NCI-H1694 (cell line): ENCODE measurements around the gene ARRB1.
A peak's percentile ranks its signal among the peaks of the same experiment; 100 is the strongest.
"Not testable (repeated sequence)": the region's sequence is repeated elsewhere in the genome, so short reads cannot be mapped to it uniquely, and the experiment has no call there.

ENCODE experiments used
- DNase-seq: peaks from one replicate; lab custom pipeline; 2025; lab: John Stamatoyannopoulos, UW

Gene ARRB1

DNA sequence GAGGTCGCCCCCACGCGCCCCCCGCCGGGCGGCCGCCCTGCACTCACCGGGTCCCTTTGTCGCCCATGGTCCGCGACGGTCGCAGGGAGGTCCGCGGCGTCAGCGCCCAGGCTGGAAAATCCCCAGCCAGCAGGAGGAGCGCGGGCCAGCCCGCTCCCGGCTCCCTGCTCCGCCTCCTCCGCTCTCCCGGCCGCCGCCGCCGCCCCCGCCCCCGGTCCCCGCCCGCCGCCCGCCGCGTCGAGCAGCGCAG is at the start of gene ARRB1:
Gene ARRB1 (minus strand): TSS at position 121 of the 250 bp plus-strand sequence. CDS start 54 bp downstream, at position 67.
- no peak for DNase-seq

DNA sequence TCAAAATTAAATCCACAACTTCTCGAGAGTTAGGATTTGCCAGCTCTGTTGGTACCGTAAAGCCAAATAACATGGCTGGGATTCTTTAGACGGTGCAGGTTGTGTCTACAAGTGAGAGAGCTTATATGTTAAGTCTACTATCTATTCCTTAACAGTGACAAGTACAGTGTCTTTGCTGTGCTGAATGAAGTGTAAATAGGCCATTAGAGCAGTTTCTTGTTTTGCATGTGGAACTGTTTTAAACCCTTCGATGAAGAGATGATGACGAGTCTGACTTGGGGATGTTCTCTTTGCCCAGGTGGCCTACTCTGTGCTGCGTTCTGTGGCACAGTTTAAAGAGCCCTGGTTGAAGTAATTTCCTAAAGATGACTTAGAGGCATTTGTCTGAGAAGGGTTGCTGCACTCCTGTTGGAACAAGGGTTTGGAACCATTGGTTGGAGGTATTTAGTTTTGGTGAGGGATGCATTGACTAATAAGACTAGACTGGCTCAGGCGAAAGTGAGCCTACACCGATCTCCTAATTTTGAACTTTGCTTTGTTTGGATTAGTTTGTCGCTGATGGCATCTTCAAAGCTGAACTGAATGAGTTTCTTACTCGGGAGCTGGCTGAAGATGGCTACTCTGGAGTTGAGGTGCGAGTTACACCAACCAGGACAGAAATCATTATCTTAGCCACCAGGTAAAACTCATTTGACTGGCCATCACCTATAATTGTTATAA is 48.8 kb upstream of the ARRB1 start:
- no peak for DNase-seq

DNA sequence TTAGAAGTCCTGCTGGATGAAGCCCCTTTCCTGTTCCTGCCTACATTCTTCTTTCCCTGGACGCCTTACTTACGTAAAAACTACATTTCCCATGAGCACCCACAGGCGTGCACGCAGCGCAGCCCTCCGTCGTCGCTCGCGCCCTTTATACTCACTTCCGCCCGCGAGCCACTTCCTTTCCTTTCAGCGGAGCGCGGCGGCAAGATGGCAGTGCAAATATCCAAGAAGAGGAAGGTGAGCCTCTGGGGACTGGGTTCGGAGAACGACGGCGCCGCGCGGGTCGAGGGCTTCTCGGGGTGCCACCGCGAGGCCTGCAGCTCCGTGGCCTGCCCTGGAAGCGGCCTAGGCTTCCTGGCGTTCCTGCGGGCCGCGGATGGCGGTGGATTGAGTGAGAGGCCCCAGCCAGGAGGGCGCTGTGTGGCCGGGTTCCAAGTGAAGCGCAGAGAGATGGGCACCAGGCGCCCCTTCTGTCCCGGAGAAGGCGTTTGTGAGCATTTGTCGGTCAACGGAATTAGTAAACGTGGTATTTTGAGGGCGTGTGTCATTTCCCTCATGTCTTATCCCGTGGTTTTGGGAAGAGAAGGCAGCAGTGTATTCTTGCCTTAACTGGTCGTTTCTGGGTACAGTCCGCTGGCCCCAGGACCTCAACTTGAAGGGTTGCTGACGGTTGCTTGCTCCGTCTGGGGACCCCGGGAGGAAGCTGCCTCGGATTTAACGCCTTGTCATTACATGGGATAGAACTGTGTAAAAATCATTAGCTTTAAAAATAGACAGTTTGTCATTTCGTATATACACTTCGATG is 48.1 kb upstream of the ARRB1 start, which contains the start of gene RPS3:
Gene RPS3 (plus strand): TSS at position 175 of the 802 bp plus-strand sequence. CDS start 30 bp downstream, at position 205.
- peak; percentile 79 for DNase-seq

DNA sequence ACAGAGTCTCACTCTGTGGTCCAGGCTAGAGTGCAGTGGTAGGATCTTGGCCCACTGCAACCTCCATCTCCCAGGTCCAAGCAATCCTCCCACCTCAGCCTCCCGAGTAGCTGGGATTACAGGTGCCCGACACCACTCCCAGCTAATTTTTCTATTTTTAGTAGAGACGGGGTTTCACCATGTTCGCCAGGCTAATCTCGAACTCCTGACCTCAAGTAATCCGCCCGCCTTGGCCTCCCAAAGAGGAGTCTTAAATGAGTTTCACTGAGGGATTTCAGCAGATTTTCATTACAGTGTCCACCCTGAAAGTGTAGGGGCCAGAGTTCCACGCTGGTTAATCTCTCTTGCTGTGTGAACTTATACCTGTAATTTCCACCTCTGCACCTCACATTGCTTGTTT is 47.4 kb upstream of the ARRB1 start:
- no peak for DNase-seq

DNA sequence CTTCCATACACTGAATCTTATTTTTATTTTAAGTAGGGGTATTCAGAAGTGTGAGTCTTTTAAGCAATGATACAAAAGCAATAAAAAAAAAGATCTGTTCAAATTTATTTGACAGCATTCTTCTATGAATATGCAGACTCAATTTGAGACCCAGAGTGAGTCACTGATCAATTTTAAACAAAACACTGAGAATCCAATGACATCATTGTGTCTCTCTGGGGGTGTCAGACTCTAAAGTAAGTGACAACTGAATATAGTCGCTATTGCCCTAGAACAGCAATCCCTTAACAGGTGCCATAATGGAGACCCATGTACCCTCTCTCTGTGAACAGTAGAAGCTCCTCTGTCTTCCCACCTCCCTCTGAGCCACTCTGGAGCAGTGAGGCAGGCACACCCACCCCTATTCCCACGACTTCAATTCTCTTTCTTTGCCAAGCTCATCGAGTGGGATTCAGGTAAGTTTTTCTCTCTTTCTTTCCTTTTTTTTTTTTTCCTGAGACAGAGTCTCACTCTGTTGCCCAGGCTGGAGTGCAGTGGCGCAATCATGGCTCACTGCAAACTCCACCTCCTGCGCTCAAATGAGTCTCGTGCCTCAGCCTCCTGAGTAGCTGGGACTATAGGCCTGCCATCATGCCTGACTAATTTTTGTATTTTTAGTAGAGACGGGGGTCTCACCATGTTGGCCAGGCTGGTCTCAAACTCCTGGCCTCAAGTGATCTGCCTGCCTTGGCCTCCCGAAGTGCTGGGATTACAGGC is 42.8 kb upstream of the ARRB1 start:
- no peak for DNase-seq

DNA sequence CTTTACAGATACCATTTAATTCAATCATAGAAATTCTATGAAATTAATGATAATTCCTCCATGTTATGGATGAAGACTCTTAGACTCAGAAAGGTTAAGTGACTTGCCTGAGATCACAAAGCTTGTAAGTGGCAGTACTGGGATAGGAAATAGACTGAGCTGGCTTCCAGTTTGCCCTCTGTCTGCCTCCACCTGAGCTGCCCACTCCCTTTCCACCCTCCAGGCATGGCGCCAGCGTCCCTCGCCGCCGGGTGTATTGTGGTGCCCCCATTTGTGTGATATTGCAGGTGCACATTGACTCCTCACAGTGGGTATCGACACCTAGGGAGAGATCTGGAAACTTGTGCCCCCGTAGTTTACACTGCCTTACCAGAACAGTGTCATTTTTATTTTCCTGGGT is 38.5 kb upstream of the ARRB1 start:
- DNase-seq, result no peak

DNA sequence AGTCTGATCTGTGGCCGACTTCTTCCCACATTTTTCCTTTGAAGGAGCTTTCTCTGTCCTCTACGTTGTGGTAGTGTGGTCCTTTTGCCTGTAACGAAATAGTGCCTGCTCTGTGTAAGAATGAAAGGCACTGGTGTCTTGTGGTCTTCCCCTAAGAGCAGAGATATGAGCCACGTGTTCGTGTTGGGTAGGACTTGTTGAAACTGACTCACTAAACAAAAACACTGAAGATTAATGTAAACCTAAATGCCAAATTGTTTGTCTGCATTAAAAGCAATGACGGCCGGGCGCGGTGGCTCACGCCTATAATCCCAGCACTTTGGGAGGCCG is 37.8 kb upstream of the ARRB1 start:
- no peak for DNase-seq

DNA sequence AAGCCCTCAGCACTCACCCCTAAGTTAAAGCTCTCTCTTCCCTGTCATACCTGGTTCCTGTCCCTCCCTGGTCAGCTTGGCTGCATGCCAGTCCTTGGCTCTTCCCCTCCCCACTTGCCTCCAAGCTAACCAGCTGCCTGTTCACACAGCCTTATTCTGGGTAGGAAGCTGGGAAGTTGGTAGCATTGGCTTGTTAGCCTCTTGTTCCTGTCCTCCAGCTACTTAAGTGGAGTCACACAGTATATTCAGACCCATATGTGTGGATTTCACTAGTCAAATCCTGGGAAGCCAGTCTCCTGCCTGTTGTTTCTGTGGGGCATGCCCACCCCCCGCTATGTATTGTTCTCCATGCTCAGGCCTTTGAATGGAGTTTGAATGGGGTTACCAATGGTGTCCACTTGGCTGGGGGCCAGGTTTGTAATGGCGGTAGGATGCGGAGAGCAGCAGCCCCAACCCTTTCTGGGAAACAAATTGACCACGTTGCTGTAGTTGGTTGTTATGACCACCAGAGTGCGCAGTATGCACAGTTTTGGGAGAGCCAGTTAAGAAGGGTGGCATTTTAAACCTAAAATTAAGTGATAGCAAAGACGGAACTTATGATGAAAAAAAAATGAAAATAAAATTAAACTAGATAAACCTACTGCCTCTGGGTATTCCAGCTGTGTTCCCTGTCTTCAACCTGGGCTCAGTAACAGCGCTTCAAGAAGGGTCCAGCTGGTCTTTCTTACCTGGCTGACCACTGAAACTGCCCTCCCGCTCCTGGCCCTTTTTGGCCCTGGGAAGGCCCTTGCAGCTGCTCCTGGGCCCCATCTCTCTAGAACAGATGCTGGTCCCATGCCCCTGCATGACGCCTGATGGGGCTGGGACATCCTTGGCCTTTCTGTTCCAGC is 37.2 kb upstream of the ARRB1 start:
- peak; percentile 70 for DNase-seq

DNA sequence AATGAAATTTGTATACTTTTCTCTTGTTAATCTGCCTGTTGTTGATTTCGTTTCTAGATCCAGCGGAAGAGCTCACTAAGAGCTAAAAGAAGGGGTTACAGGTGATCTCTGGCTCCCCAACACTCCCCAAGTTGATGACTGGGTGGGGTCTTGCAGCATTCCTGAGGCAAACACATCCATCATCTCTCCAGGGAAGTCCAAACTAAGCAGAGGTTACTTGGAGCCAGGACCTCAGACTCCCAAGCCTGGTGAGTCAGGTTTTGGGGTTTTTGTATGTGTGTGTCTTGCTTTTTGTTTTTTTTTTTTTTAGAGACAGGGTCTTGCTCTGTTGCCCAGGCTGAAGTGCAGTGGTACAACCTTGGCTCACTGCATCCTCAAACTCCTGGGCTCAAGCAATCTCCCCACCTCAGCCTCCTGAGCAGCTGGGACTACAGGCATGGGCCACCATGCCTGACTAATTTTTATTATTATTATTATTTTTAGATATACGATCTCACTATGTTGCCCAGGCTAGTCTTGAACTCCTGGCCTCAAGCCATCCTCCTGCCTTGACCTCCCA is 36.4 kb upstream of the ARRB1 start:
- no peak for DNase-seq

DNA sequence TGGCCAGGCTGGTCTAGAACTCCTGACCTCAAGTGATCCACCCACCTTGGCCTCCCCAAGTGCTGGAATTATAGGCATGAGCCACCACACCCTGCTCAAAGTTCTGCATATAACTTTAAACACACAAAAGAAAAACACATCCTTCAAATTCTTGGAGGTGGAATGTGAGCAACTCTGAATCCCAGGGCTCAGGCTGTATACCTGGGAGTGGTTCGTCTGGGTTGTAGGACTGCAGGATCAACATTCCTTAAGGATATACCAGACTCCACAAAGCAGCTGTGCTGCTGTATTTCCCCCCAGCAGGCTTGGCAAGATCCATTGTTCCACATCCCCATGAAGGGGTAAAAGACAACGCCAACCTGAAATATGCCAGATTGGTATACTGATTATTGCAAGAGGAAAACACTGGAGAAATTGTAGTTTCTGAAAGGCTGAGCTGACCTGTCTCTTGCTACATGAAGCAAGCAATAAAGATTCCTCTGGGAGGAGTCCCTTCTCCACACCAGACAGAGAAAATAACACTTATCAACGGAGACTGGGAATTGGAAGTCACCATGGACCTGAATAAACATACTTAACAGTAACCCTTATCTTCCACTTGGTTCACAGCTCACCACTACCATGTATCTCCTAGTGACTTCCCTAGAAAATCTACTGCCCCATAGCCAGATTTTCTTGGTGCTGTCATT is 35.6 kb upstream of the ARRB1 start:
- no peak for DNase-seq

DNA sequence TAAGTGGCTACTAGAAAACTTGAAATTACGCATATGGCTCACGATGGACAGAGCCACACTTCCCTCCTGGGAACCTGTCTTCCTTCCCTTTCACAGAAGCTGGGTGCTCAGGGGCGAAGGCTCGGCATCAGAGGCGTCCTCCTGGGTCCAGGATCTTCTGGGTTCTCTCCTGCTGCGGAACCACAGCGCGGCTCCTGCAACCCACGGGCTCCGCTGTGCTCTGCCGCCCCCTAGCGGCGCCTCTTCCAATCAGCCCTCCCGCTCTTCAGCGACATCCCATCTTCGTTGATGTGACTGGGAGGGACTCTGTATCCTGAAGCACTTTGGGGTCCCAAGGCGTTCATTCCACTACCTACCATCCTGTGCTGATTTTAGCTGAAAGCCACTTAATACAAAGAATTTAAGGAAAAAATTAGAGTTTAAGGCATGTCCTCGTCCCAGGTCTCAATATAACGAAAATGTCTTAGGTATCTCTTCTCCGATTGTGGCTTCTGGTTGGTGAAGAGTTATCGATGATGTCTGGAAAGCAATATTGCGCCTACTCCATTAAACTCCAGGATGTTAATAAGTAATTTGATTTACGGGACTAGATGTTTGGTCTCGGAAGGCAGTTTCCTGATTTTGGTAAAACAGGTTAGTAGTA is 33.1 kb upstream of the ARRB1 start:
- peak; percentile 53 for DNase-seq

DNA sequence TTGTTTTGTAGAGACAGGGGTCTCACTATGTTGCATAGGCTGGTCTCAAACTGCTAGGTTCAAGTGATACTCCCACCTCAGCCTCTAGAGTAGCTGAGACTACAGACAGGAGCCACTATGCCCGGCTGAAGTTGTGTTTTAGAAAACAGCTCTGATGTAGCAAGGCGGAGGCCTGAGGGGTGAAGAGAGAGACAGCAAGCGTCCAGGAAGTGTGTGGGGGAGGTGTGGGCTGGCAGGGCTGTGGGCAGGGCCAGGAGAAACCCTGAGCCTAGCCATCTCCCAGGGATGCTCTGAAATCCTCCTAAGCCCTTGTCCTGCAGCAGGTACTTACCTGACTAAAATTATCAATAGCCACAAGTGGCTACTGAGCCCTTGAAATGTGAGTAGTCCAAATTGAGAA is 31.8 kb upstream of the ARRB1 start:
- DNase-seq, result no peak

DNA sequence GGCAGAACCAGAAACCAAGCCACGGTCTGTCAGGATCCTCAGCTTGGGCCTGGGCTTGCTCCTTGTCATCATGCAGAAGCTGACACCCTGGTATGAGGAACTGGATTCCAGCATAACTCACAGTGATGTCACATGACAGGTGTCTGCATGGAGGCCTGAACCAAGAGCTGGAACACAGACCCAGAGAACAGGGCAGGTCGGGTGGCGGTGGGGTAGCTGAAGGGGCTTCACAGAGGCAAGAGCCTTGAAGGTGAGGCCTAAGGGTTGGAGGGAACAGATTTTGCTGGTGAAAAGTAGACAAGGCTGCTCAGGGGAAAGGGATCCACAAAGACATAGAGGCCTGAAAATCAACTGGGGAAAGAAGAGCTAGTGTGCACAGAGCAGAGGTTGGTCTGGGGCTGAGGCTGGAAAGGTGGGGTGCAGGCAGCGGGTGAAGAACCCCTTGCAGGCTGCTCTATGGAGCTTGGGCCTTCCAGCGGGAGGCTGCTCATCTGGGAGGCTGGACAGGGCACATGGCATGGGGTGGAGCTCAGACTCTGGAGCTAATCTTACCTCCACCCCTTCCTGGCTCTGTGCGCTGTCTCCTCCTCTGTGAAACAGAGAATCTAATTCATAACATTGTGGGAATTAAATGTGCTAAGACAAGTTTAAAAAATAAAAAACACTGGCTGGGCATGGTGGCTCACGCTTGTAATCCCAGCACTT is 29.4 kb upstream of the ARRB1 start:
- DNase-seq, result no peak

DNA sequence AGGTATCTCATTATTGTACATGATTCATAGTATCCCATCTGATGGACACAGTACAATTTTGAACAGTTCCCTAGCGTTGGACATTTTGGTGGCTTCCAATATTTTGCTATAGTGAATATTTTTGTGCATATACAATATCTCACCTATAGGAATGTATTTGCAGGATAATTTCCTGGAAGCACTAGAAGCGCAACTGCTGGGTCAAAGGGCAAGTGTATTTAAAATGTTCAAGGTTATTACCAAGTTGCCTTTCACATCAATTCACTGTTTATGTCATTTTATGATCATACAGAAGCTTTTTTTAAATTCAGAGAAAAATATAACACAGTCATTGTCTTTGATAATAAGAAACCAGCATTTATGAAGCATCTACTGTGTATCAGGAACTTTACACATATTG is 28.8 kb upstream of the ARRB1 start:
- DNase-seq, result no peak

DNA sequence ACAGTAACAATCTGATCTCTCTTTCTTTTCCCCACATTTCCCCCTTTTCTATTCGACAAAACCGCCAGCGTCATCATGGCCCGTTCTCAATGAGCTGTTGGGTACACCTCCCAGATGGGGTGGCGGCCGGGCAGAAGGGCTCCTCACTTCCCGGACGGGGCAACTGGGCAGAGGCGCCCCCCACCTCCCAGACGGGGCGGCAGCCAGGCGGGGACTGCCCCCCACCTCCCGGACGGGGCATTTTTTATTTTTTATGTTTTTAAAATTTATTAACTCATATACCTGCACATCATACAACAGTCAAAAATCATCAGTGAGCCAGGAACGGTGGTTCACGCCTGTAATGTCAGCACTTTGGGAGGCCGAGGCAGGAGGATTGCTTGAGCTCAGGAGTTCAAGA is 27.3 kb upstream of the ARRB1 start:
- DNase-seq, result not testable (repeated sequence)

DNA sequence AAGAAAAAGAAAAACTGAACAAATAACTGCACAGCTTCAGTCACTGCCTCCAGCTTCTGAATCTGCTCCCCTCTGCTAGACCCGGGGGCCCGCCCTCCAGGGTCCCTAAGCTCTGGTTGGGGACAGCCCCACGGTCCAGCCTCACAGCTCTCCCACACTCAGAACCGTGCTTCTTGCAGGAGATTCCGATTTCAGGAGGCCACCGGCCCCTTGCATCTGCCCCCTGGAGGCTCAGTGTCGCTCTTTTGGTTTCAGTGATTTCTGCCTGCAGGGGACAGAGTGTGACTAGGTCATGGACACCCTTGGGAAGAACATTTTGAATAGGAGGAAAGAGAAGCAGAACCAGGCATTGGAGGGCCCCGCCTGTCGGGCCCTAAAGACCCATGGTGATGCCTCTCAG is 24.7 kb upstream of the ARRB1 start:
- no peak for DNase-seq

DNA sequence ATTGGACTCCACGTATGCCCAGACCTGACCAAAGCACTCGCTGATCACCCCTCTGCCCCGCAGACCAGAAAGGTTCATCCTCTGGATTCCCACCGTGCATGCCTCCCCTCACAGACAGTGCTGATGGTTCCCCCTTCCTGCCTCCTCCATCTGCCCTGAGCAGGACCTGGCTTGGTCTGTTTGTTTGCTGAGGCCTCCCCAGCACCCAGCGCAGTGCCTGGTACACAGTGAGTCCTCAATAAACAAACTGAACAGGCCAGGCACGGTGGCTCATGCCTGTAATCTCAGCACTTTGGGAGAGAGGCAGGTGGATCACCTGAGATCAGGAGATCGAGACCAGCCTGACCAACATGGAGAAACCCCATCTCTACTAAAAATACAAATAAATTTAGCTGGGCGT is 24.2 kb upstream of the ARRB1 start:
- no peak for DNase-seq

DNA sequence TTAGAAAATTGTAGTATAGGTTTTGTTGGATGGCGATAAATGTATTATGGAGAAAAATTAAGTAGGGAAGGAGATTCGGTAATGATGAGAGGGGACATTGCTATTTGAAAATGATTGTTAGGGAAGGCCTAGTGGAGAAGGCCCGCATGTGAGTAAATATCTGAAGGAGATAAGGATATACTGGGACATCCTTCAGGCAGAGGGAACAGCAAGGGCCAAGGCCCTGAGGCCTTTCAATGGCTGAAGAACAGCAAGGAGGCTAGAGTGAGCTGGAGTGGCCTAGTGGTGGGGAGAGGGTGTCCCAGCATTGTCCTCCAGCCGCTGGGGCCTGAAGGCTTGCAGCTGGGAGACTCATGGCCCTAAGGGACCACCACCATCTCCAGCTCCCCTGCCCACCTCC is 23.2 kb upstream of the ARRB1 start:
- DNase-seq, result no peak

DNA sequence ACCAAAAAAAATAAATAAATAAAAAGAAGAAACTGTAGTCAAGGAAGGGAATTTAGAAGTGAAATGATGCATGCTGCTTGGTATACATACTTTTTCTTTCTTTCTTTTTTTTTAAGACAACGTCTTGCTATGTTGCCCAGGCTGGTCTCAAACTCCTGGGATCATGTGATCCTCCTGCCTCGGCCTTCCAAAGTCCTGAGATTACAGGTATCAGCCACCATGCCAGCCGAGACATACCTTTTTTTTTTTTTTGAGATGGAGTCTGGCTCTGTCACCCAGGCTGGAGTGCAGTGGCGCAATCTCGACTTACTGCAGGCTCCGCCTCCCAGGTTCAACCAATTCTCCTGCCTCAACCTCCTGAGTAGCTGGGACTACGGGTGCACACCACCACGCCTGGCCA is 21.7 kb upstream of the ARRB1 start:
- no peak for DNase-seq
